ENCODE measurements around the gene APLP1.

The APLP1 gene

DNA sequence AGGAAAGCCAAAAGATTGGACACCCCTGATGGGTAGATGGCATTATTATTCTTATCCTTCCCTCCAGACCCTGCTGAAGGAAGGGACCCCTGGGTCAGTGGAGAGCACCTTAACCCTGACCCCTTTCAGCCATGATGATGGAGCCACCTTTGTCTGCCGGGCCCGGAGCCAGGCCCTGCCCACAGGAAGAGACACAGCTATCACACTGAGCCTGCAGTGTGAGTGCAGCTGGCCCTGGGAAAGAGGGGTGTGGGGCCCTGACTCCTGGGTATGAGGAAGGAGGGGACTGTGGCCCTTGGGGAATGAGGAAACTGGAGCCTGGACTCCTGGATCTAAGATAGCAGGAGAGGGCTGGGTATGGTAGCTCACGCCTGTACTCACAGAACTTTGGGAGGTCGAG lies 9.0 kb upstream of the APLP1 start:
- TF ChIP-seq MYC (IDR thresholded peaks at IDR 0.05; ENCODE audit: low read depth, low read length) (no peak), POLR2A (IDR thresholded peaks at IDR 0.05; ENCODE audit: extremely low read depth, insufficient read length) (no peak)
- TF ChIP-seq, protein P1, sequence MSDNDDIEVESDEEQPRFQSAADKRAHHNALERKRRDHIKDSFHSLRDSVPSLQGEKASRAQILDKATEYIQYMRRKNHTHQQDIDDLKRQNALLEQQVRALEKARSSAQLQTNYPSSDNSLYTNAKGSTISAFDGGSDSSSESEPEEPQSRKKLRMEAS (IDR thresholded peaks at IDR 0.05; ENCODE audit: low read depth, low read length): no peak
- TF ChIP-seq, protein P2, sequence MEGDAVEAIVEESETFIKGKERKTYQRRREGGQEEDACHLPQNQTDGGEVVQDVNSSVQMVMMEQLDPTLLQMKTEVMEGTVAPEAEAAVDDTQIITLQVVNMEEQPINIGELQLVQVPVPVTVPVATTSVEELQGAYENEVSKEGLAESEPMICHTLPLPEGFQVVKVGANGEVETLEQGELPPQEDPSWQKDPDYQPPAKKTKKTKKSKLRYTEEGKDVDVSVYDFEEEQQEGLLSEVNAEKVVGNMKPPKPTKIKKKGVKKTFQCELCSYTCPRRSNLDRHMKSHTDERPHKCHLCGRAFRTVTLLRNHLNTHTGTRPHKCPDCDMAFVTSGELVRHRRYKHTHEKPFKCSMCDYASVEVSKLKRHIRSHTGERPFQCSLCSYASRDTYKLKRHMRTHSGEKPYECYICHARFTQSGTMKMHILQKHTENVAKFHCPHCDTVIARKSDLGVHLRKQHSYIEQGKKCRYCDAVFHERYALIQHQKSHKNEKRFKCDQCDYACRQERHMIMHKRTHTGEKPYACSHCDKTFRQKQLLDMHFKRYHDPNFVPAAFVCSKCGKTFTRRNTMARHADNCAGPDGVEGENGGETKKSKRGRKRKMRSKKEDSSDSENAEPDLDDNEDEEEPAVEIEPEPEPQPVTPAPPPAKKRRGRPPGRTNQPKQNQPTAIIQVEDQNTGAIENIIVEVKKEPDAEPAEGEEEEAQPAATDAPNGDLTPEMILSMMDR (IDR thresholded peaks at IDR 0.05; ENCODE audit: low read depth, low read length): no peak
- DNase-seq (ENCODE audit: low read depth): no peak
- no peak overlapping the region for H3K4me3 ChIP-seq (ENCODE audit: low read depth, low read length)

DNA sequence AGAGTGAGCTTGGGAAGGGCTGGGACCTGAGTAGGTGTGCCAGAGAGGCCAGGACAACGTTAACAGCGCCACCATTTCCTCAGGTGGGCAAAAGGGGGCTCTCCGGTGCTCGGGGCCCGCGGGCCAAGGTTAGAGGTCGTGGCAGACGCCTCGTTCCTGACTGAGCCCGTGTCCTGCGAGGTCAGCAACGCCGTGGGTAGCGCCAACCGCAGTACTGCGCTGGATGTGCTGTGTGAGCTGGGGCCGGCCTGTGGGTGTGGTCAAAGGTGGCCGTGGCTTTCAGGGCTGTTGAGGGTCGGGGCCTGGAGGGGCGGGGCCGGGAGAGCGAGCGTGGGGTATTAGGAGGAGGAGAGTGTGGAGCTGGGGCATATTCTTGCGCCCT lies 7.9 kb upstream of the APLP1 start:
- DNase-seq (ENCODE audit: low read depth): no peak
- TF ChIP-seq, protein P2 (IDR thresholded peaks at IDR 0.05; ENCODE audit: low read depth, low read length): no peak
- H3K4me3 ChIP-seq (ENCODE audit: low read depth, low read length): no peak overlapping the region

DNA sequence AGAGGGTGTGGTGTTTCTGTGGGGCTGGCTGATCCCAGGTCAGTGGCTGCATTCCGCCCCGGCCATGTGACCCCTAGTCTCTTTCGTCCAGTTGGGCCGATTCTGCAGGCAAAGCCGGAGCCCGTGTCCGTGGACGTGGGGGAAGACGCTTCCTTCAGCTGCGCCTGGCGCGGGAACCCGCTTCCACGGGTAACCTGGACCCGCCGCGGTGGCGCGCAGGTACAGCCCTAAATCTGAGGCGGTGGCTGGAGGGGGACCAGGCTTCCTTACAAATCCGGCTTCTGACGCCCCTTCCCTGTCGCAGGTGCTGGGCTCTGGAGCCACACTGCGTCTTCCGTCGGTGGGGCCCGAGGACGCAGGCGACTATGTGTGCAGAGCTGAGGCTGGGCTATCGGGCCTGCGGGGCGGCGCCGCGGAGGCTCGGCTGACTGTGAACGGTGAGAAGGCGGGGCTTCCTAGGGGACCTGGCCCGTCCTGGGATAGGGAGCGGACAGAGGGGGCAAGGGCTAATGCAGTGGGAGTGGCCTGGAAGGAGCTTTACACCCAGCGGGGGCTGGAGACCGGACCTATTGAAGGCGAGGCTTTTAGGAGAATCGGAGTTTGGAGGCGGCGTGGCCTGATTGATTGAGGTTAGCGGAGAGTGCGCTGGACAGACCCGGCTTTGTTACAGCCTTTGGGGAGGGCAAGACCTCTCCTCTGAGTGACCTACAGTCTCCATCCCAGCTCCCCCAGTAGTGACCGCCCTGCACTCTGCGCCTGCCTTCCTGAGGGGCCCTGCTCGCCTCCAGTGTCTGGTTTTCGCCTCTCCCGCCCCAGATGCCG lies 7.3 kb upstream of the APLP1 start:
- DNase-seq (ENCODE audit: low read depth): no peak
- H3K4me3 ChIP-seq (ENCODE audit: low read depth, low read length): no peak overlapping the region
- TF ChIP-seq, protein P1 (IDR thresholded peaks at IDR 0.05; ENCODE audit: low read depth, low read length): no peak
- TF ChIP-seq, protein P2 (IDR thresholded peaks at IDR 0.05; ENCODE audit: low read depth, low read length): no peak
- no peak for TF ChIP-seq POLR2A (IDR thresholded peaks at IDR 0.05; ENCODE audit: extremely low read depth, insufficient read length)

DNA sequence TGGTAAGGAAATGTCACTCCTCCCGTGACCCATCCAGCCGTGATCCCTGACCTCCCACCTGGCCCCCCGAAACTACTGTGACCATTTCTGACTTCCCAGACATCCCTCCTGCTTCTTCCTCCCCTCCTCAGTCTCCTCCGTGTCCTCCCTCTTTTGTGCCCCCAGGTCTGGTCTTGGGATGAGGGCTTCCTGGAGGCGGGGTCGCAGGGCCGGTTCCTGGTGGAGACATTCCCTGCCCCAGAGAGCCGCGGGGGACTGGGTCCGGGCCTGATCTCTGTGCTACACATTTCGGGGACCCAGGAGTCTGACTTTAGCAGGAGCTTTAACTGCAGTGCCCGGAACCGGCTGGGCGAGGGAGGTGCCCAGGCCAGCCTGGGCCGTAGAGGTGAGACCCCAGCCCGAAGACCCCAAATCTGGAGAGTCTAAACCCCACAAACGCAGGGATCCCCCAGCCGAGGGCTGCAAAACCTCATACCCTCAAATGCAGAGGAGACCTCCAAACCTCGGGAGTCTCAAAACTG lies 6.7 kb upstream of the APLP1 start:
- H3K4me3 ChIP-seq (ENCODE audit: low read depth, low read length): no peak overlapping the region
- TF ChIP-seq, protein P2 (IDR thresholded peaks at IDR 0.05; ENCODE audit: low read depth, low read length): no peak
- TF ChIP-seq MYC (IDR thresholded peaks at IDR 0.05; ENCODE audit: low read depth, low read length): no peak
- TF ChIP-seq, protein P1 (IDR thresholded peaks at IDR 0.05; ENCODE audit: low read depth, low read length): no peak
- no peak for DNase-seq (ENCODE audit: low read depth)

DNA sequence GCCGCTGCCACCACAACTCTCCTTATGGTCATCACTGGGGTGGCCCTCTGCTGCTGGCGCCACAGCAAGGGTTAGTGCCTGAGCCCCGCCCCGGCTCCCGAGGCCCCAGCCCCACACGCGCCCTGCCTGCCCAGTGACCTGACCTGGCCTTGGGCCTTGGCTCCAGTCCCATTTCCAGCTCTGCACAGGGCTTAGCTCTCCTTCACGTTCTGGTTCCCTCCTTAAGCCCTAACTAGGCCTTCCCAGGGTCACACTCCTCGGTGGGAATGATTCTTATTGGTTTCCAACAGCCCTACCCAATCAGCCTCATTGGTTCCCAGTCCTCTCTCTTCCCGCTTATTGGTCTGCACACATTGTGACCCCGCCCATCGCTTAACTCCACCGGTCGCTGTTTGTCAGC lies 5.8 kb upstream of the APLP1 start:
- TF ChIP-seq, protein P1 (IDR thresholded peaks at IDR 0.05; ENCODE audit: low read depth, low read length): no peak
- TF ChIP-seq, protein P2 (IDR thresholded peaks at IDR 0.05; ENCODE audit: low read depth, low read length): no peak
- TF ChIP-seq MYC (IDR thresholded peaks at IDR 0.05; ENCODE audit: low read depth, low read length): no peak
- H3K4me3 ChIP-seq (ENCODE audit: low read depth, low read length): no peak overlapping the region
- DNase-seq (ENCODE audit: low read depth): no peak

DNA sequence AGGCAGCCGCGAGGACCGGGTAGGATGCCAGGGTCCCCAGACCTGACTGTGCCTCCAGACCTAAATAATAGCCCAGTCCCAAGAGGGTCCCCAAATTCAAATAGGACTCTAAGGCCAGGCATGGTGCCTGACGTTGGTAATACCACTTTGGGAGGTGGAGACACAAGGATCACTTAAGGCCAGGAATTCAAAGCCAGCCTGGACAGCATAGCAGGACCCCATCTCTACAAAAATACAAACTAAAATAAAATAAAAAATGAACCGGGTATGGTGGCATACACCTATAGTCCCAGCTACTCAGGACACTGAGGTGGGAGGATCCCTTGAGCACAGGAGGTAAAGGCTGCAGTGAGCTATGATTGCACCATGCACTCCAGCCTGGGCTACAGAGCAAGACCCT lies 5.4 kb upstream of the APLP1 start:
- no peak overlapping the region for H3K4me3 ChIP-seq (ENCODE audit: low read depth, low read length)
- no peak for DNase-seq (ENCODE audit: low read depth)
- TF ChIP-seq, protein P2 (IDR thresholded peaks at IDR 0.05; ENCODE audit: low read depth, low read length): no peak
- no peak for TF ChIP-seq MYC (IDR thresholded peaks at IDR 0.05; ENCODE audit: low read depth, low read length)
- TF ChIP-seq, protein P1 (IDR thresholded peaks at IDR 0.05; ENCODE audit: low read depth, low read length): no peak
- TF ChIP-seq POLR2A (IDR thresholded peaks at IDR 0.05; ENCODE audit: extremely low read depth, insufficient read length): no peak
